Choroid plexus epithelial cell (primary cell): ENCODE measurements around the gene HIVEP3.

ENCODE experiments used
- DNase-seq: peaks from one replicate; pipeline ENCODE4 v3.0.0-alpha.2; 2010; ENCODE audit warnings: low read depth
- H3K4me3 ChIP-seq: 2 replicates; pipeline ENCODE4 v1.5.1; 2011; ENCODE audit warnings: low read depth, mild to moderate bottlenecking, control low read depth, low read length, moderate library complexity
- CTCF ChIP-seq: conservative IDR thresholded peaks from 2 replicates; pipeline ENCODE4 v1.5.1; 2011; ENCODE audit warnings: low read depth, mild to moderate bottlenecking, control low read depth, inconsistent platforms, low read length, moderate library complexity

HIVEP3 gene

GRCh38 chr1:41475346-41475745 is 443.4 kb downstream of the HIVEP3 start:
- H3K4me3 ChIP-seq = no peak overlapping the region
- no peak for TF ChIP-seq CTCF
- DNase-seq = no peak

GRCh38 chr1:41474490-41475271 is 444.0 kb downstream of the HIVEP3 start:
- no peak overlapping the region for H3K4me3 ChIP-seq
- DNase-seq = no peak
- no peak for TF ChIP-seq CTCF

GRCh38 chr1:41473738-41474362 is 444.9 kb downstream of the HIVEP3 start:
- H3K4me3 ChIP-seq = no peak overlapping the region
- DNase-seq = no peak
- no peak for TF ChIP-seq CTCF

- DNase-seq = no peak
- no peak for TF ChIP-seq CTCF
- no peak overlapping the region for H3K4me3 ChIP-seq
Measured at GRCh38 chr1:41471658-41472057, 447.1 kb downstream of the HIVEP3 start.

GRCh38 chr1:41469706-41470105 is 449.0 kb downstream of the HIVEP3 start:
- no peak overlapping the region for H3K4me3 ChIP-seq
- no peak for DNase-seq
- TF ChIP-seq CTCF = no peak

GRCh38 chr1:41468122-41468762 is 450.5 kb downstream of the HIVEP3 start:
- DNase-seq = no peak
- TF ChIP-seq CTCF = no peak
- H3K4me3 ChIP-seq = no peak overlapping the region
